Measurements from ENCODE around the gene SKIDA1.

DNA sequence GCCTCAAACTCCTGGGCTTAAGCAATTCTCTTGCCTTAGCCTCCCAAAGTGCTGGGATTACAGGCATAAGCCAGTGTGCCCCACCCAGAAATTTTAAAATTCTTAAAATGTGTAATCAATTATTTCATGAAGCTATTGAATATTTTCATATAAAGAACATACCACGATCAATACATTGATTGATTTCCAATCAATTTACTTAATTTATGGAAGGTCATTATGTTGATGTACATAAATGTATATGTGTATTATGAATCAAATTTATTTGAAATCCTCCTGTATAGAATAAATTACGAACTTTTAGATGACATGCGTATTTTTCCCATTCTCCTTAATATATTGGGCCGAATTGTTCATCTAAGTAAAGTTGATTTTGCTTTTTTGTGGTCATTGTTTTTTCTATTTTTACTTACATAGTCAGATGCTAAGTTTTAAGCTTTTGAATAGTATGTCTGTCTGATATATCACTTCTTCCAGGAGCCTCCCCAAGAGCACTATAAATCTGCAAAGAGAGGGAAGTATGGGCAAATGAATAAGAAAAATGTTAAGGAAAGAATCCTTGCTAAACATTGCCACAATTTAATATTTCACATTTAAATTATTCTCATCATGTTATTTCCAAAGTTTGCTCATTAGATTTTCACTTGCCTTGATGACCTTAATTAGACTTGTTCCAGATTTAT lies 35.3 kb downstream of the SKIDA1 start:
- TF ChIP-seq, protein P1, sequence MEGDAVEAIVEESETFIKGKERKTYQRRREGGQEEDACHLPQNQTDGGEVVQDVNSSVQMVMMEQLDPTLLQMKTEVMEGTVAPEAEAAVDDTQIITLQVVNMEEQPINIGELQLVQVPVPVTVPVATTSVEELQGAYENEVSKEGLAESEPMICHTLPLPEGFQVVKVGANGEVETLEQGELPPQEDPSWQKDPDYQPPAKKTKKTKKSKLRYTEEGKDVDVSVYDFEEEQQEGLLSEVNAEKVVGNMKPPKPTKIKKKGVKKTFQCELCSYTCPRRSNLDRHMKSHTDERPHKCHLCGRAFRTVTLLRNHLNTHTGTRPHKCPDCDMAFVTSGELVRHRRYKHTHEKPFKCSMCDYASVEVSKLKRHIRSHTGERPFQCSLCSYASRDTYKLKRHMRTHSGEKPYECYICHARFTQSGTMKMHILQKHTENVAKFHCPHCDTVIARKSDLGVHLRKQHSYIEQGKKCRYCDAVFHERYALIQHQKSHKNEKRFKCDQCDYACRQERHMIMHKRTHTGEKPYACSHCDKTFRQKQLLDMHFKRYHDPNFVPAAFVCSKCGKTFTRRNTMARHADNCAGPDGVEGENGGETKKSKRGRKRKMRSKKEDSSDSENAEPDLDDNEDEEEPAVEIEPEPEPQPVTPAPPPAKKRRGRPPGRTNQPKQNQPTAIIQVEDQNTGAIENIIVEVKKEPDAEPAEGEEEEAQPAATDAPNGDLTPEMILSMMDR (IDR thresholded peaks at IDR 0.05), result no peak
- TF ChIP-seq POLR2A (IDR thresholded peaks at IDR 0.05), result no peak

Measured in body of pancreas (tissue), 4 donors.